Endodermal cell (in vitro differentiated cells): Measurements from ENCODE around the gene FILIP1. TPM values are rescaled to one million over a fixed set of nuclear protein-coding genes. Genes with fewer than 3 reads are reported as not detected.

Experiments used
- DNase-seq: peaks from one replicate; pipeline ENCODE4 v3.0.0-alpha.2; 2017
- H3K27ac ChIP-seq: 2 replicates; pipeline ENCODE4 v1.5.1; 2013; ENCODE audit warnings: mild to moderate bottlenecking, low read depth, low read length, moderate library complexity
- H3K27me3 ChIP-seq: 2 replicates; pipeline ENCODE4 v1.6.1; 2013; ENCODE audit warnings: mild to moderate bottlenecking, low read length, moderate library complexity; ENCODE audit not compliant: insufficient read depth, control insufficient read depth, poor library complexity, severe bottlenecking
- H3K36me3 ChIP-seq: 2 replicates; pipeline ENCODE4 v1.7.0; 2013; ENCODE audit warnings: mild to moderate bottlenecking, low read length, moderate library complexity; ENCODE audit not compliant: control insufficient read depth, insufficient read depth
- H3K4me1 ChIP-seq: one replicate; pipeline ENCODE4 v1.7.0; 2013; ENCODE audit warnings: low read length; ENCODE audit not compliant: control insufficient read depth, insufficient read depth
- H3K4me3 ChIP-seq: 2 replicates; pipeline ENCODE4 v1.5.1; 2013; ENCODE audit warnings: mild to moderate bottlenecking, low read length, moderate library complexity
- H3K9ac ChIP-seq: 2 replicates; pipeline ENCODE4 v1.6.1; 2013; ENCODE audit warnings: mild to moderate bottlenecking, low read length, moderate library complexity; ENCODE audit not compliant: poor library complexity, severe bottlenecking; ENCODE audit errors: extremely low read depth
- H3K9me3 ChIP-seq: 2 replicates; pipeline ENCODE4 v1.6.1; 2013; ENCODE audit warnings: mild to moderate bottlenecking, low read length, moderate library complexity; ENCODE audit not compliant: control insufficient read depth
- H3K27ac Mint-ChIP-seq: 2 replicates; pipeline ENCODE4 v1.8.0; 2020; ENCODE audit warnings: mixed read lengths
- H3K27me3 Mint-ChIP-seq: 2 replicates; pipeline ENCODE4 v1.8.0; 2021; ENCODE audit warnings: mild to moderate bottlenecking, mixed read lengths; ENCODE audit not compliant: insufficient read depth
- H3K36me3 Mint-ChIP-seq: 2 replicates; pipeline ENCODE4 v1.8.0; 2020; ENCODE audit warnings: low read depth, mixed read lengths
- H3K4me1 Mint-ChIP-seq: 2 replicates; pipeline ENCODE4 v1.8.0; 2020; ENCODE audit warnings: mixed read lengths
- H3K4me3 Mint-ChIP-seq: 2 replicates; pipeline ENCODE4 v1.8.0; 2020; ENCODE audit warnings: mild to moderate bottlenecking, moderate library complexity, mixed read lengths
- H3K9me3 Mint-ChIP-seq: 2 replicates; pipeline ENCODE4 v1.8.0; 2020; ENCODE audit warnings: mild to moderate bottlenecking, mixed read lengths
- CTCF ChIP-seq: fragments of 200-600 bp; sonication (generic); conservative IDR thresholded peaks from 2 replicates; pipeline ENCODE4 v1.5.0; 2021; ENCODE audit warnings: antibody characterized with exemption, mild to moderate bottlenecking
- WGBS, 2 experiments: methylation state at CpG; one replicate each; pipeline versions ENCODE4 v1.1.5 to v1.1.7; 2013; ENCODE audit warnings: missing lambda C conversion rate in 2 of 2, mixed read lengths in 1 of 2; ENCODE audit not compliant: insufficient coverage in 1 of 2, insufficient read length in 1 of 2; 5-methylcytosine and 5-hydroxymethylcytosine counted together
- total RNA-seq, 2 donors: library from RNA; stranded (reverse); fragmentation: NEBNext Ultra II Directional in 1 of 2; extraction: Animal tissue kit (Norgen Biotek cat#: 25700) in 1 of 2; gene quantifications; 2 replicates in 1 of 2; 3 replicates in 1 of 2; pipeline ENCODE4 v1.2.1, GENCODE V29; 2021

FILIP1 gene
- total RNA-seq, 2 donors from 2014 or later: 0.35 TPM

- 94 to 100% methylated on average over 1 to 2 of the region's 2 CpGs for WGBS, 2 experiments
- Histone ChIP-seq H3K27ac (no peak overlapping the region), H3K9me3 (no peaks in the 10 kb centered on the region), H3K36me3 (no peaks in the 10 kb centered on the region), H3K4me1 (no peaks in the 10 kb centered on the region), H3K4me3 (no peak overlapping the region), H3K9ac (no peak overlapping the region), H3K27me3 (no peaks in the 10 kb centered on the region)
- H3K36me3 Mint-ChIP-seq: no peaks in the 10 kb centered on the region
- H3K4me3 Mint-ChIP-seq: no peak overlapping the region
- no peaks in the 10 kb centered on the region for H3K9me3 Mint-ChIP-seq
- no peak for TF ChIP-seq CTCF
- no peaks in the 10 kb centered on the region for H3K27me3 Mint-ChIP-seq
- H3K27ac Mint-ChIP-seq: no peak overlapping the region
- no peak for DNase-seq
- H3K4me1 Mint-ChIP-seq: peaks cover 16% of the 10 kb centered on the region
These were observed 206.6 kb downstream of the FILIP1 start for GRCh38 chr6:75286955-75287354.

- no peak overlapping the region for H3K27ac Mint-ChIP-seq
- H3K4me3 Mint-ChIP-seq: no peak overlapping the region
- H3K4me1 Mint-ChIP-seq: peaks cover 20% of the 10 kb centered on the region
- peak overlapping the region; percentile 86 for H3K4me3 ChIP-seq
- H3K4me1 ChIP-seq: no peaks in the 10 kb centered on the region
- no peak overlapping the region for H3K27ac ChIP-seq
- TF ChIP-seq CTCF: no peak
- no peaks in the 10 kb centered on the region for H3K9me3 ChIP-seq
- peak overlapping the region; percentile 58 for H3K9ac ChIP-seq
- DNase-seq: no peak
- no peaks in the 10 kb centered on the region for H3K36me3 ChIP-seq
- H3K27me3 ChIP-seq: no peaks in the 10 kb centered on the region
- no peaks in the 10 kb centered on the region for H3K36me3 Mint-ChIP-seq
- no peaks in the 10 kb centered on the region for H3K27me3 Mint-ChIP-seq
- no peaks in the 10 kb centered on the region for H3K9me3 Mint-ChIP-seq
- WGBS, 2 experiments: 19 to 30% methylated on average over 2 to 5 of the region's 6 CpGs
These were observed 208.3 kb downstream of the FILIP1 start for GRCh38 chr6:75285283-75285639.

- DNase-seq: peak; percentile 99
- no peak for TF ChIP-seq CTCF
- H3K27ac ChIP-seq: peak within 1 kb of the TSS; percentile 59
- H3K36me3 Mint-ChIP-seq: no peaks in the 10 kb centered on the region
- H3K9ac ChIP-seq: peak within 1 kb of the TSS; percentile 64
- no peaks in the 10 kb centered on the region for H3K36me3 ChIP-seq
- no peak within 1 kb of the TSS for H3K27ac Mint-ChIP-seq
- 0% methylated on average over 37 to 55 of the region's 55 CpGs for whole genome bisulfite sequencing, 2 experiments
- H3K9me3 ChIP-seq: no peaks in the 10 kb centered on the region
- H3K4me1 Mint-ChIP-seq: peaks cover 20% of the 10 kb centered on the region
- no peaks in the 10 kb centered on the region for H3K4me1 ChIP-seq
- no peaks in the 10 kb centered on the region for H3K27me3 ChIP-seq
- H3K4me3 ChIP-seq: peak within 1 kb of the TSS; percentile 86
- H3K9me3 Mint-ChIP-seq: no peaks in the 10 kb centered on the region
- H3K4me3 Mint-ChIP-seq: no peak within 1 kb of the TSS
- H3K27me3 Mint-ChIP-seq: no peaks in the 10 kb centered on the region
These were observed 208.8 kb downstream of the FILIP1 start, which contains the start of gene TMEM30A for GRCh38 chr6:75284632-75285282. Gene TMEM30A, minus strand, starts transcription at chr6:75284792. Its CDS starts 154 bp downstream, at chr6:75284638.
